GM20000 (cell line): ENCODE results near the gene OR51D1.

Source experiments
- DNase-seq: peaks from one replicate; pipeline ENCODE4 v3.0.0; 2012; ENCODE audit warnings: low spot score
- TF ChIP-seq, protein P1 (sequence below): IDR thresholded peaks from 2 replicates; pipeline ENCODE4 v1.5.1; 2012; ENCODE audit warnings: mild to moderate bottlenecking, control low read depth; ENCODE audit errors: extremely low read depth, missing control alignments

The OR51D1 gene

DNA sequence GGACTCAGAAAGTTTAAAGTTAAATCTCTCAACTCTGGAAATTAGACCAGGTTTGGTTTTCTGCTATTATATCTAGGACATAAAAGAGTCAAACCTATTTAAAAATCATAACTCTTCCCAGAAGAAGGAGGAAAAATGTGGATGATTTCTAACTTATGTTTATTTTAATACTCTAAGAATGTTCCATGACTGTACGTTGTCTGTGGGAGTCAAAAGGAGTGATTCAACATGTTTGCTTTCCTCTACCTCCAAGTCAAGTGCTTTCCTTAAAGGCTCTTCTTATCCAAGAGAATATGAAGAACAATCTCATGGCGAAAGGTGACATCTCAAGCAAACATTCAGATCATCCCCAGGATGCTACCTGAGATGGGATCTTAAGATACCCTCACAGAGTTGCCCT lies 28.1 kb downstream of the OR51D1 start:
- DNase-seq: no peak
- TF ChIP-seq, protein P1, sequence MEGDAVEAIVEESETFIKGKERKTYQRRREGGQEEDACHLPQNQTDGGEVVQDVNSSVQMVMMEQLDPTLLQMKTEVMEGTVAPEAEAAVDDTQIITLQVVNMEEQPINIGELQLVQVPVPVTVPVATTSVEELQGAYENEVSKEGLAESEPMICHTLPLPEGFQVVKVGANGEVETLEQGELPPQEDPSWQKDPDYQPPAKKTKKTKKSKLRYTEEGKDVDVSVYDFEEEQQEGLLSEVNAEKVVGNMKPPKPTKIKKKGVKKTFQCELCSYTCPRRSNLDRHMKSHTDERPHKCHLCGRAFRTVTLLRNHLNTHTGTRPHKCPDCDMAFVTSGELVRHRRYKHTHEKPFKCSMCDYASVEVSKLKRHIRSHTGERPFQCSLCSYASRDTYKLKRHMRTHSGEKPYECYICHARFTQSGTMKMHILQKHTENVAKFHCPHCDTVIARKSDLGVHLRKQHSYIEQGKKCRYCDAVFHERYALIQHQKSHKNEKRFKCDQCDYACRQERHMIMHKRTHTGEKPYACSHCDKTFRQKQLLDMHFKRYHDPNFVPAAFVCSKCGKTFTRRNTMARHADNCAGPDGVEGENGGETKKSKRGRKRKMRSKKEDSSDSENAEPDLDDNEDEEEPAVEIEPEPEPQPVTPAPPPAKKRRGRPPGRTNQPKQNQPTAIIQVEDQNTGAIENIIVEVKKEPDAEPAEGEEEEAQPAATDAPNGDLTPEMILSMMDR: no peak

DNA sequence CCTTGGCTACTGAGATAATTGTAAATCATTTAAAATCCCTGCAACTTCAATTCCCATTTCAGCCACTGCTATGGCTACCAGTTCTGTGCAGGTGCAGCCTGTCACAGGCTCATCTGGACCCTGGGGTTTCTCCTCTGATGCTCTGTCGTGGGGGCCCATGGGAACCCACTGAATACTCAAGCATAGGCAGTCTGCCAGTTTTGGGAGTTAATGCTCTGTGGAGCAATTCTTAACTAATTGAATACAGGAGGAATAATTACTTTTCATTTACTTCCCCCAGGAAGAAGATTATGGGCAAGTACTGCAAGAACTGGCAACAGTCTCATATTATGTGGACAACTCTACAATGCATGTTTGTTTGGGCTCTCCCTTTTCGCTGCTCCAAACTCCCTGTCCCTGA lies 34.5 kb downstream of the OR51D1 start:
- TF ChIP-seq, protein P1: no peak
- DNase-seq: no peak

GRCh38 chr11:4672470-4672869 lies 35.2 kb downstream of the OR51D1 start:
- TF ChIP-seq, protein P1: no peak
- DNase-seq: no peak

GRCh38 chr11:4673781-4674180 lies 36.5 kb downstream of the OR51D1 start:
- TF ChIP-seq, protein P1: no peak
- no peak for DNase-seq

DNA sequence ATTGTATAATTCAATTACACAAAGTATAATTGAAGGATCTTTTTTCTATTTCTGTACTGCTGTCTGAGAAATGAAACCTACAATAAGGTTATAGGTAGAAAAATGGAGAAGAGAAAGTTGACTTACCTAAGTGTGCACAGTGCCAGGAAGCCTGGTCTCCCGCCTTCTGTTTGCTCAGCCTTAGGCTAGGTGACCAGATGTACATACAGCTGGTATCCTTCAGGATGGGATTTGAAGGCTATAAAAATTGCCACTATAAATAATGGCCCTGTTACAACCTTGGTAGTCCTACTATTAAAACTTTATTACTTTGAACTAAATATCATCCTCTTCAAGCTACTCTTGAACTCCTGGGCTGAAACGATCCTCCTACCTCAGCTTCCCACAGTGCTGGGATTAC lies 40.7 kb downstream of the OR51D1 start:
- DNase-seq: no peak
- TF ChIP-seq, protein P1: no peak

DNA sequence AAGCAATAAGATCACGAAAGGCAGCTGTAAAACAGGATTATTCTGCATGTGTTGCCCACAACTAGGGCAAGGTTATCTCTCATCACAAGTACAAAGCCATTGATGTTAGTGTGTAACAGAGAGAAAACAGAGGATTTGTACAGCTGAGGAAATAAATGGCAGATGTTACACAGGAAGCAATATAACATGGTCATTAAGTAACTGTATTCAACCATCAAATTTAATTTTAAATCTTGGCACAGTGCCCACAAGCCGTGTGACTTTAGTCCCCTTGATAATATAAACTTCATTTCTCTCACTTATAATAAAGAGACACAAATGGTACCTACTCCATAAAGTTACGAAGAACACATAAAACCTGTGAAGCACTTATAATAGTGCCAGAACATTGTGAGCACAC lies 43.1 kb downstream of the OR51D1 start:
- no peak for DNase-seq
- TF ChIP-seq, protein P1: no peak

DNA sequence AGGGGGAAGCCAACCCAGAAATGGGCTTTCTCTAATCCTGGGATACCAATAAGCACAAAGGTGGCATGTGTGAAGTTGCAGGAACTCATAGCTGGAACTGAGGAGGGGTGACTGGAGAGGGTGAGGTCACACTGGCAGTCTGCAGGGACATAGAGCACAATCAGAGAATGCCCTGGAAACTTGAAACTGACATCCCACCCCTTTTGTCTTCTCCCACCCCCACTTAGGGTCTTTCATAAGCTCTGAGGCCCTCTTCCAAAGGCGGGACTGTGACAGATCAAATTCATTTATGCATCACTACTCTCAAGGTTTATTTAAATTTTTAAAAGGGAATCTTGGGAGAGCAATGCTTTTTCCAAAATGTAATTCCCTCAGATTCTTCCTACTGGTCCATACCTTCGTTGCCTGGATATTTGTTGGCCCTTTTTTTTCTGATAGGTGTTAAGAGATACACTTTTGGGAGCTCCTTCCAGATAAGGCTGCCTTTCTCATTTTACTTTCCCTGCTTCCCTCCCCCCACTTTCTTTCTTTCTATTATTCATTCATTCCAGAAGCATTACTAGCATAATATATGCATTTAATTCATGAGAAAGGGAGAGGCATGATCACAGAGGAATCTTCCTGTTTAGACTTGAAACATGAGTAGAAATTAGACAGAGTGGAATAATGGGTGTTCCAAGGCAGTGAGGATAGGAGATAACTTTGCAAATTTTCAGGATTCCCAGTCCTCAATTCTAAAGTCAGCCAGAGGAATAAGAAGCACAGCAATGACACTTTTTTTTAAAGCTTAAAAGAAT lies 45.5 kb downstream of the OR51D1 start:
- TF ChIP-seq, protein P1: no peak
- no peak for DNase-seq
